ENCODE results near the gene ZNF581.
A peak's percentile ranks its signal among the peaks of the same experiment; 100 is the strongest.

The ZNF581 gene, protein sequence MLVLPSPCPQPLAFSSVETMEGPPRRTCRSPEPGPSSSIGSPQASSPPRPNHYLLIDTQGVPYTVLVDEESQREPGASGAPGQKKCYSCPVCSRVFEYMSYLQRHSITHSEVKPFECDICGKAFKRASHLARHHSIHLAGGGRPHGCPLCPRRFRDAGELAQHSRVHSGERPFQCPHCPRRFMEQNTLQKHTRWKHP

DNA sequence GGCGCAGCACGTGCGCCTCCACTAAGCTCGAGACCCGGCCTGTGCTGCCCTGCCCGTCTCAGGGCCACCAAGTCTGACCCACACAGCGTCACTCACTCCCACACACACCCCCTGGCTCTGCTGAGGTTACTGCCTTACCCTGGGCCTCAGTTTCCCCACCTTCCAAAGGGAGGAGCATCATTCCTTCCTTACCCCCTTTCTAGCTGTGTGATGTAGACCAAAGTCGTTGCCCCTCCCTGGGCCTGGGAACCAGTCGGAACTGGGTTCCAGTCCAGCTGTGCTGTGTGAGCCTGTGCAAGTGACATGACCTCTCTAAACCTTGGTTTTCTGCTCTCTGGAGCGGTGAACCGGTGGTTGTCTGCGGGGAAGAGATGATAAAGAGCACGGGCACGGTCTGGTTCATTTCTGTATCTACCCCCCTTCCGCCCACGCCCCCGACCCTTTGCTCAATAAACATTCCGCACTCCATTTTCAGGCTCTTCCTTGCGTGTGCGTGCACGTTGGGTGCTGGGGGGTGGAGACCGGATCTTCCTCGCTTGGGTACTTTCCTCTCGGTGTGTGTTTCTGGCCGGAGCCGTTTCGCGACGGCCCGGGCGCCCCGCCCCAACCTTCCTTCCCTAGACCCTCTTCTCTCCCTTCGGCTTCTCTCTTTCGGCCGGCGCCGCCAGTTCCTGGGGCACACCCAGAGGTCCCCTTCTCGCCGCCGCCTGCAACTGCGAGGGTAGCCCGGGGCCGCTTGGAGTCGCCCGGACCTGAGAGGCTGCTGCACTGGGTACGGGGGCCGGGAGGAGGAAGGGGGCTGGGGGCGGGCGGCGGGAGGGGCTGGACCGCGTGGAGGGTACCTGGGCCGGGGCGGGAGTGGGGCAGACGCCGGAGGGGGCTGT lies at the start of gene ZNF581:
Gene ZNF581, plus strand, starts transcription at position 647 of the 884 bp plus-strand sequence. CDS start 923 bp downstream, outside the sequence.
- DNase-seq (ENCODE audit: low read depth) = peak; percentile 69

DNA sequence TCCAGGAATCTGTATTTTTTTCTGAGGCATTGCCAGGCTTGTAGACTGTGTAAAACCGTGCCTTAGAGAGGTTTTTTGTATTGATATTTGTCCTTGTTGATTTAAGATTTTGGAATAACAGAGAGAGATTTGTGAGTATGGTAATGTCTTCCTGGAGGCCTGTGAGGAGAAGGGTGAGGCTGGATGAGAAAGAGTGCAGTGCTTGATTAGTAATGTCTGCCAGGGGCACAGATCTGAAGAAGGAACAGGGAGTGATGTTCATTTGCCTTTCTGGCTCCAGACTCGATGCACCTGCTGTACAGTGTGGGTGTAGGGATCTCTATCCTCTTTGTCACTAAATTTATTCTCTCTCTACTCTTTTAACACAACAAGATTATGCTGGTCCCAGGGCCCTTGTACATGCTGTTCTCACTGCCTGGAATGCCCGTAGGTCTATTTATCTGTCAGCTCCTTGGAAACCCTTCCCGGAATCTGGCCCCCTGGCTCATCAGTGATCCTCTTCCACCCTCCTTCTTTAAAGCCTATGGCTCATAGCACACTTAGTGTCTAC lies 48.4 kb upstream of the ZNF581 start:
- no peak for DNase-seq (ENCODE audit: low read depth)

DNA sequence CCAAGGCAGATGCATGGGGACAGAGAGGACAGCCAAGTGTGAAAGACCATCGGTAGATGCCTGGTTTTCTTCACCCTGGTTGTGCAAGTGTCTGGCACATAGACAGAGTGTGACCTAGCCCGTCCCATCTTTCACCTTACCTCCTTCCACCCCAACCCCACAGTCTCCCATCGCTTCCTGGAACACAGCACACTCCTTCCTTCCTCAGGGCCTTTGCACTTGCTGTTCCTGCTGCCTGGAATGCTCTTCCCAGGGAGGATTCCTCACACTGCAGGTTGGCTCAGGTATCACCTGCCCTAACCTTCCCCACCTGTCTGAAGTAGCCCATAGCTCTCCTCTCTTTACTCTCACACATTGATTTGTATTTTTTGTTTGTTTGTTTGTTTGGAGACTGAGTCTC lies 47.1 kb upstream of the ZNF581 start:
- no peak for DNase-seq (ENCODE audit: low read depth)

DNA sequence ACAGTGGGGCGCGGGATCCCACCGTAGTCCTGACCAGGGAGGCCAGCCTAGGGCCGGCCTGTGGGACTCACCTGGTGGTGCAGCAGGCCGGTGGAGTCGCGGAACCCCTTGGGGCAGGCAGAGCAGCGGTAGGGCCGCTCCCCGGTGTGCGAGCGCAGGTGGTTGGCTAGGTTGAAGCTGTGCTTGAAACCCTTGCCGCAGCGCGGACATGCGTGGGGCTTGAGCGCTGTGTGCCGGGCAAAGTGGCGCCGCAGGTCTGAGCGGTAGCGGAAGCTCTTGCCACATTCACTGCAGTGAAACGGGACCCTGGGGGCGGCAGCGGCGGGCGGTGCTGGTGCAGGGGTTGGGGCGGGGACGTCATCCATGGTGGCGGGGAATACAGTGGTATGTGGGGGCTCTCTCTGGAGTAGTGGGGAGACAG lies 45.9 kb upstream of the ZNF581 start:
- no peak for DNase-seq (ENCODE audit: low read depth)

DNA sequence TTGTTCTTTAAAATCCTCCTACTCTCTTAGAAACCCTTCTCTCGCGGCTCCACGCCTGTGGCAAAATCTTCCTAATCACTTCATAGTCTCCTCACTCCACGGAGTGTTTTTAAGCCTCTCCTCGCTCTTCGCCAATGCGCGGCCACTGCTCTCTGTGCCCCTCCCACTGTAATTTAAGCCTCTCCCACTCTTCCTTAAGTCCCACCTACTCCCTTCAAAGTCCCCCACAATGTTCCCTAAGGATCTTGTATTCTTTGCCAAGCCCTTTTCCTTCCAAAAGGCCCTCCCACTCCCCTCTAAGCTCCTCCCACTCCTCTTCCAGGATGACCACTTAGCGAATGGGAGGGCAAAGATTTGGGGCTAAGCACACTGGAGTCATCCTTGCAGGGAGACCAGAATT lies 45.4 kb upstream of the ZNF581 start:
- DNase-seq (ENCODE audit: low read depth) = no peak

DNA sequence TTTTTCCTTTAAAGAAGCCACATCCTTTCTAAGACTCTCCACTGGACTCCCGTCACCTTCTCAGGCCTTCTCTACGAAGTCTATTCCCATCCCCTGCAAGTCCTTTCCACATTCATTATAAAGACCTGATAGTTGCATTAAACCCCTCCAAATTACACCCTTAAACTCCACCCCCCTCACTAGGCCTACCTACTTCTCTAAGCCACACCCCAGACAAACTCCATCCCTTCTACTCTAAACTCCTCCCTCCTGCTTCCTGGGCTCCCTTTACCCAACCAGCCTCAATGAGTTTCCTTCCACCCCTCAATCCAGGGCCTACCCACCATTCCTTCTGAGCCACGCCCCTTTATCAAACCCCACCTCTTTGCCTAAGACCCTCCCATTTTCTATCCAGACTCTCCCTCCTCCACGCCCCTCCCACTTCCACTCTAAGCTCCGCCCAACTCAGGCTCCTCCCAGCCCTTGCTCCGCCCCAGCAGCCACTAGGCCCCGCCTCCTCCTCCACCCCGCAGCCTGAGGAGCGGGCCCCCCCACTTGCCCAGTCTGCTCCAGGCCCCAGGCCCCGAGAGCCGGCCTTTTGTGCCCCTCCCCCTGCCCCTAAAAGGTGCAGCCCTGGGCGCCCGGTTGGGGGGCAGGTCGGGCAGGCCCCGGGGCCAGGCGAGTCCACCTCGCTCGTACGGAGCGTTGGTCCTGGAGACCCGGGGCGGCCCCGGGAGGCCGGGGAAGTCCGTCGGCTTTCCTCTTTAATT lies 44.6 kb upstream of the ZNF581 start:
- peak; percentile 84 for DNase-seq (ENCODE audit: low read depth)

DNA sequence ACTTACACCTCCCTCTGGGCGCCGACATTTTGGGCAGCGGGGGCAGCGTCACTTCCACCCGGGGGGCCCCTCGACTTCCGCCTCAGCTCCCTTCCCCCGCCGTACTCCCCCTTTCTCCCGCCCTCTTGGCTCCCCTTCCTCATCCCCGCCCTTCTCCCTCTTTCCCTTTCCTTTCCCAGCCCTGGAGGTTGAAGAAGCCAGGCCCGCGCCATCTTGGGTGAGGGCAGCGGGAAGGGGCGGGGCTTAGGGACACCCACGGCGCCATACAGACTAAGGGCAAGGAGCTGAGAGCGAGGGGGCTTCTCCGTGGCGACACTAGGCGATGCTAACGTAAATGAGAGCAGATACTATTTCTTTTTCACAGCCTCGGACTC lies 44.0 kb upstream of the ZNF581 start, which contains the start of gene FIZ1:
Gene FIZ1, minus strand, starts transcription at position 50 of the 374 bp plus-strand sequence. CDS start 1,652 bp downstream, outside the sequence.
- peak; percentile 92 for DNase-seq (ENCODE audit: low read depth)

DNA sequence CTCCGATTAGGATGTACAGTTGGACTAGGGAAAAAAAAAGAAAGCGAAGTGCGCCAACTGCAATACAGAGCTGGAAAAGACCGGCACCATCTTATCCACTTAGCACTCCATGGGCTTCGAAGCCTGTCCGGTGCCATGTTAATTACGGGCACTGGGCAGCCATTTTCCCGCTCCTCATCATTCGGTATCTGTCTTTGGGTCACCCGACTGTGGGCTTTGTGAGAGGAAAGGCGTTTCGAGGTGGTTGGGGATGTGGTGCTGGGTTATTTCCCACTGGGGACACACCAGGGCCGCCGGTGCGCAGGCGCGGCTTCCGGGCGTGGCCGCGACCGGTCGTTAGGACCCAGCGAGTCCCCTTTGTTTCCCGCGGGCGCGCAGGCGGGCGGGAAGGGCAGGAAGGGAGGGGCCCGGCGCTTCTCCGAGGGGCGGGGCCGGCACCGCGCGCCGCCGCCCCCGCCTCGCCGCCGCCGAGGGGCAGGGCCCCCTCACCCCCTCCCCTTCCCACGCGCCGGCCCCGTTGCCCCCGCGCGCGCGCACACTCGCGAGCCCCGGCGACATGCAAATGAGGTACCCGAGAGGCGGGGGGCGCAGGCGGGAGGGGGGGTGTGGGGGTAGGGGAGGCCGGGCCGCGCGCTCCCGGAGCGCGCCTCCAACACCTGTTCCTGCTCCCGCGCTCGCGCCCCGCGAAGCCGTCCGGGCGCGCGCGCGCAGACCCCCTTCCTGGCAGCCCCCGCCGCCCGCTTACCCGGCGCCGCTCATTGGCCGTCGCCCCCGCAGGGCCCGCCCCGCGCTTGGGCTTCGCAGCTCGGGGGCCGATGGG lies 43.4 kb upstream of the ZNF581 start, which contains the start of gene ZNF524:
Gene ZNF524, plus strand, starts transcription at position 447 of the 820 bp plus-strand sequence. CDS start 1,825 bp downstream, outside the sequence.
- peak; percentile 80 for DNase-seq (ENCODE audit: low read depth)

DNA sequence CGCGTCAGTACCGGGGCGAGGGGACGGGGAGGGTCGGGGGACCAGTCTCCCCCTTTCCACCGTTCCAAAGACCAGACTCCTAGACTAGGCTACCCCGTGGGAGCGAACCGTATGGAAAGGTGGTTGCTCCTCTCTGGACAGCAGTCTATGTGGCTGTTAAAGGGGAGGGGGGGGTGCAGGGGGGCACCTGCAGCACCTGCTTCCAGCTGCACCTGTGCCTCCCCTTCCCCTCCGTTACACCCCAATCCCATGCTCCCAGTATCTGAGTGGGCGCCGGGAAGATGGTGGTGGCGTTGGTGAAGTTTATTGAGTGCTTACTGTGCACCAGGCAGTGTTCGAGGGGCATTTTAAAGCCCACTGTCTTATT lies 42.8 kb upstream of the ZNF581 start:
- DNase-seq (ENCODE audit: low read depth) = no peak

DNA sequence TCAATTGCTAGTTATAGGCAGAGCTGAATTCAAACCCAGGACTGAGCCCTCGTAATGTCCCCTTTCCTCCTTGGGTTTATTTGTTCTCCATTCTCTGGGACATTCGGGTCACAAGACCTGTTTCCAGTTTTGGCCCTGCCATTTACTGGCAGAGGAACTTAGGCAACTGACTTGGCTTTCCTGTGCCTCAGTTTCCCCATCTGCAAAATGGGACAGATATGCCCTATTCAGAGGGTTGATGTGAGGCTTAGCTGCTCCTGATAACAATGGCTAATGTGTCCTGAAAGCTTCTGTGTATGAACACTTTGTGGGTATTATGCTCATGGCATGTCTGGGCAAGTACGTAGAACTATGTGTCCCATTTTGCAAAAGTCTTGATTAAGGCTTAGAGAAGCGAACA lies 42.4 kb upstream of the ZNF581 start:
- no peak for DNase-seq (ENCODE audit: low read depth)

DNA sequence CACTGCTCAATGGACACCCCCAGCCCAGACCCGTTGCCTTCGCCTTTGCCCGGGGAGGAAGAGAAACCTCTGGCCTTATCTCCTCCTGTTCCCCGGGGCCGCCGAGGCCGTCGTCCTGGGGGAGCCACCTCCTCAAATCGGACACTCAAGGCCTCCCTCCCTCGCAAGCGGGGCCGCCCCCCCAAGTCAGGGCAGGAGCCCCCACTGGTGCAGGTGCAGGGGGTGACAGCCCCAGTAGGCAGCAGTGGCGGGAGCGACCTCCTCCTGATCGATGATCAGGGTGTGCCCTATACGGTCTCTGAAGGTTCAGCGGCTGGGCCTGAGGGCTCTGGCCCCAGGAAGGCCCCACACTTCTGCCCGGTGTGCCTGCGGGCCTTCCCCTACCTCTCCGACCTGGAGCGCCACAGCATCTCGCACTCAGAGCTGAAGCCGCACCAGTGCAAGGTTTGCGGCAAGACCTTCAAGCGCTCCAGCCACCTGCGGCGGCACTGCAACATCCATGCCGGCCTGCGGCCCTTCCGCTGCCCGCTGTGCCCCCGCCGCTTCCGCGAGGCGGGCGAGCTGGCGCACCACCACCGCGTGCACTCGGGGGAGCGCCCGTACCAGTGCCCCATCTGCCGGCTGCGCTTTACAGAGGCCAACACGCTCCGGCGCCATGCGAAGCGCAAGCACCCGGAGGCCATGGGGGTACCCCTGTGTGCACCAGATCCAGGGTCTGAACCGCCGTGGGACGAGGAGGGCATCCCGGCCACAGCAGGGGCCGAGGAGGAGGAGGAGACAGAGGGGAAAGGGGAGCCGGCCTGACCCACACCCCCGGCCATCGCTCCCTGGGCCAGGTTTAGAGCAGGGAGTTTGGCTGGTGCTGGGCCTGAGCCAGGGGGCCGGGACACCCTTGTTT lies 41.1 kb upstream of the ZNF581 start:
- no peak for DNase-seq (ENCODE audit: low read depth)

DNA sequence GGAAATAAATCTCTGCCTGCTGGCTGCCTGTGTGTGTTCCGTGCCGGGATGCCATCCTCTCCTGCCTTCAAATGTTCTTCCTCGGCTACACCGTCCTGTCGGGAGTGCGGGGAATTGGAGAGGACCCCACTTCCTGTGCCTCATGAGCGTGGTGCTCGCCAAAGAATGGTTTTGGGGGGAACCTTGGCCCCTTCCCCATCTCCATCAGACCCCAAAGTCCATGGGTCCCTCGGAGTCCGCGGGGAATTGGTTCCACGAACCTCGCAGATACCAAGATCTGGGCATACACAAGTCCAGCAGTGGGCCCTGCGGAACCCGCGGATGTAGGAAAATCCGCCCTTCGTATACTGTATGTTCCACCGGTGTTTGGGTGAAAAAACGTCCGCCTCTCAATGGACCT lies 40.3 kb upstream of the ZNF581 start:
- no peak for DNase-seq (ENCODE audit: low read depth)

DNA sequence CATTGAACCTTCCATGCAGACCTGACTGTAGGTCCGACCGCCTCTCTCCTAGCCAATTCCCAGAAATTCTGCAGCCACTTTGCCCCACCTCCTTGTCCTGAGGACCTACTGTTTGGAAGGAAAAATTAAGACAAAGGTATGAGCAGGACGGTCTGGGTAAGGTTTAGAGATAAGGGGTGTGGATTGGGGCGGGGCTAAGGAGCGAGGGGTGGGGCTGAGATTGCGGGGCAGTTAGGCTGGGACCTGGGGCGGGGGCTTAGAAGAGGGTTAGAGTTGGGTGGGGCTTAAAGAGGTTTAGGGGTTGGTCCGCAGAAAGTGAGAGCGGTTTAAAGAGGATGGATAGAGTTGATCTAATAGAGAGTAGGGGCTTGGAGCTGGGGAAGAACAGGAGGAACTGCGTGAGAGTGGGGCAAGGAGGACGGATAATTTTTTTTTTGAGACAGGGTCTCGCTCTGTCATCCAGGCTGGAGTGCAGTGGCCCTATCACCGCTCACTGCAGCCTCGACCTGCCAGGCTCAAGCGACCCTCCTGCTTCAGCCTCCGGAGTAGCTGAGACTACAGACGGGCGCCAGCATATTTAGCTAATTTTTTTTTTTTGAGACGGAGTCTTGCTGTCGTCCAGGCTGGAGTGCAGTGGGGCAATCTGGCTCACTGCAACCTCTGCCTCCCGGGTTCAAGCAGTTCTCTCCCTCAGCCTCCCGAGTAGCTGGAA lies 39.7 kb upstream of the ZNF581 start:
- DNase-seq (ENCODE audit: low read depth) = no peak

DNA sequence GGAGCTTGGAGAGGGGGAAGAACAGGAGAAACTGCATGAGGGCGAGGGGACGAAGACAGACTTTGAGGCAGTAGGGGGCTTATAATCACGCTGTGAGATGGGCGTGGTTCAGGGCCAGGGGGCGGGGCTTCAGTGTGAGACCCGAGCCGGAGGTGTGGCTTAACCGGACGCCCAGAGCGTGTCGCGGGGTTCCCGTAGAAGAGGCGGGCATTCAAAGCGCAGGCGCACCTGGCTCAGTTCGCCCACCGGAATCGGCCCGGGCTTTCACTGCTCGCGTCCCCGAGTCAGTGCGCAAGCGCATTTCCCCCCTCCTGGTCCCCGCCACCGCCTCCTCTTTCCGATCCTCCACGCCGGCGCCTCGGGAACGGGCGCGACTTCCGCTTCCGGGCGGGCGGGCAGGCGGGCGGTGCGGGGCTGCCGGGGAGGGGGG lies 38.2 kb upstream of the ZNF581 start:
- peak; percentile 98 for DNase-seq (ENCODE audit: low read depth)

DNA sequence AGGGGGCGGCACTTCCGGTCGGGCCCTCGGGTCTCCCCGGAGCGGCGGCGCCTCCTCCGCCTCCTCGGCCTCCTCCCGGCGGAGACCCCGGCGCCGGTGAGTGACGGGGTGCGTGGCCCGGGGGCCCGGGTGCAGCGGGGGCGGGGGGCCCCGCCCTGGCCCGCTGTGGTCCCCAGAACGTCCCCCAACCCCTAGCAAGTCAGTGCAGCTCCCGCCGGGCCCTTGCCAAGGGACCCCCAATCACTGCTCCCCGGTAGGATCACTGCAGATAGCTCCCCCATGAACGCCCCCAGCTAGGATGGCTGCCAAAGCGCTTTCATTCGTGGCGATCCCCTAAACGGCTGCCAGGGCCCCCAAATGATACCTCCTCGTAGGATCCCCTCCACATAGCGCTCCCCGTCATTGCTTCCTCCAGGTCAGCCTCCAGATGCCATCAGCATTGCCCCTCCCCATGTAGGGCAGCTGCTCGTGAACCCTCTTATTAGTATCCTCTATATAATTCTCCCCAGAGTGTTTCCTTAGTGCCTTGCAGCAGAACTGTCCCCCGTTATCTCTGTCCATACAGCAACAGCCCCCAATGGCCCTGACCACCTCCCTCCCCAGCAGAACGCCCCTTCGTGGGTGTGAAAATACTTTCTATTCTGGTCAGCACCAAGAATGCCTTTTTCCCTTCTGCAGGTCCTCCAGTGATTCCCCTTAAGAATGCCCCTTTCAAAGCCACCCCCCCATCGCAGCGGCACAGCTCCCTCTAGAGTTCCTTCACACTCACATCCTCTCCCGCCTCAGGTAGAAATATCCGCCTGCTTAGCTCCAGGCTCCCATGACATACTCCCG lies 37.6 kb upstream of the ZNF581 start, which contains the start of gene ZNF865:
Gene ZNF865, plus strand, starts transcription at position 11 of the 834 bp plus-strand sequence. CDS start 7,972 bp downstream, outside the sequence.
- DNase-seq (ENCODE audit: low read depth) = peak; percentile 49

DNA sequence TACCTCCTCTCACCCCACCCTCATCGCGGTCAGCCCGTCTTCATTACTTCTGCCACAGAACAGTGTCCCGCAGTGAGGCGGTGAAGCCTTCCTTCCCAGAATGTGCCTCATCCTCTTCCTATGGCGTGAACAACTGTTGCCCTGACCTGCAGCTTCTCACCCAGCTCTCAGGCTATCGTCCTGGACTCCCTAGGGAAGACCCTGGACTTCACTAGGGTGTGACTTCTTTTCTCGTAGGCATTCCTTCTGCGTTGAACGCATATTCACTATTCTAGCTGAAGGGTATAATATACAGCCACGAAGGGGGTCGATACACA lies 37.0 kb upstream of the ZNF581 start:
- DNase-seq (ENCODE audit: low read depth) = no peak

DNA sequence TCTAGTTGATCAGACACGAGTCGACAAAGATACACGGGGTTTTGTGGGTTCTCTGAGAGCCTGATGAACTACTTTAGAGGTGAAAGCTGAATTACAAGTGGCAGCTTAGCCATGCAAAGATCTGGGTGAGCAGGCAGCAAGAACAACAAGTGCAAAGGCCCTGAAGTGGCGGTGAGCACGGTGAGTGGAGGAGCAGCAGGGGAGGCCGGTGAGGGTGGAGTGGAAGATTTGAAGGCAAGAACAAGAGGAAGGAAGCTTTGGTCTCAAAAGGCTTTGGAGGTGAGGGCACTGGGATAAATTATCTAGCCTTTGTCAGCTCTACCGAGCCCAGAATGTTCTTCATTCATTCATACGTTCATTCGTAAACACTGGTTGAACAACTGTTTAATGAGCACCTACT lies 36.6 kb upstream of the ZNF581 start:
- no peak for DNase-seq (ENCODE audit: low read depth)

DNA sequence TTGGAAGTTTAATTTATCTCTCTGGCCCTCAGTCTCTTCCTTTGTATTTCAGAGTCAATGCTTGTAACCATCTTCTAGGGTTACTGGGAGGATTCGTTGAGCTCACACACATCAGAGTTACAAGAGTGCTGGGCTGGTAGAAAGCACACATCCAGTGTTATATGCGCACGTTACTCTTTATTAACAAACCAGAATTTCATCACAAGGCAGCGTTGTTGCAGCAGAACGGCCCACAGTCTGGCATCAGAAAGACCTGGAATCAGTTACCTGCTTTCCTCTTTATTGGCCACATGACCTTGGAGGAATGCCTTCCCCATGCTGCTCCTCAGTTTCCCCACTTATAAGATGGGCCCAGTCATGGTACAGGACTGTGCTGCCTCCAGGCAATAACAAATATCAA lies 34.1 kb upstream of the ZNF581 start:
- DNase-seq (ENCODE audit: low read depth) = no peak

Data from stimulated activated CD8-positive, alpha-beta memory T cell treated with anti-CD3 and anti-CD28 coated beads, Interleukin-4, amount 100 ng/mL, for 24 hours (primary cell).